IPS-18c (cell line): ENCODE results near the gene NBEAL1.
"Not testable (repeated sequence)": the region's sequence is repeated elsewhere in the genome, so short reads cannot be mapped to it uniquely, and the experiment has no call there.

Experiments
- H3K4me3 ChIP-seq: 2 replicates; pipeline ENCODE4 v1.7.0; 2013; ENCODE audit warnings: low read depth, mild to moderate bottlenecking, low read length, moderate library complexity; ENCODE audit not compliant: insufficient read depth
- H3K9me3 ChIP-seq: one replicate; pipeline ENCODE4 v1.6.1; 2013; ENCODE audit warnings: mild to moderate bottlenecking, low read length, moderate library complexity; ENCODE audit not compliant: control insufficient read depth, insufficient read depth

The NBEAL1 gene

GRCh38 chr2:203077451-203077850 lies 62.8 kb downstream of the NBEAL1 start:
- no peak overlapping the region for H3K4me3 ChIP-seq
- no peaks in the 10 kb centered on the region for H3K9me3 ChIP-seq

GRCh38 chr2:203080447-203081045 lies 65.9 kb downstream of the NBEAL1 start:
- Histone ChIP-seq H3K4me3 (no peak overlapping the region), H3K9me3 (no peaks in the 10 kb centered on the region)

DNA sequence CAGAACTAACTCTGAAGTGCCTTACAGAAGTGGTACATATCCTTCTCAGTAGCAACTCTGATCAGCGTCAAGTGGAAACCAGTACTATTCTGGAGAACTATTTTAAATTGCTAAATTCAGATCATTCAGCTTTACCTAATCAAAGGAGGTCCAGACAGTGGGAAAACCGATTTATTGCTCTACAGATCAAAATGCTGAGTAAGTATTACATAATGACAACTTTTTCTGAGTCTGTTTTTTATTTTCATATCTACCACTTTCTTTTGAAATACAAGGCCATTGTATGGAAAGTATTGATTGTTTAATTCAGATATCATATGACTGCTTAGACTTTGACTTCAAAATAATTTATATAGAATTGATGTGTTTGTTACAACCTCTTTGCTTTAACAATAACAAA lies 68.7 kb downstream of the NBEAL1 start:
- Histone ChIP-seq H3K9me3 (no peaks in the 10 kb centered on the region), H3K4me3 (no peak overlapping the region)

GRCh38 chr2:203086381-203086780 lies 71.7 kb downstream of the NBEAL1 start:
- not testable (repeated sequence) for H3K9me3 ChIP-seq, H3K4me3 ChIP-seq

GRCh38 chr2:203090721-203091120 lies 76.0 kb downstream of the NBEAL1 start:
- not testable (repeated sequence) for H3K4me3 ChIP-seq, H3K9me3 ChIP-seq

GRCh38 chr2:203097735-203098134 lies 83.1 kb downstream of the NBEAL1 start:
- H3K9me3 ChIP-seq = peaks cover 3% of the 10 kb centered on the region

DNA sequence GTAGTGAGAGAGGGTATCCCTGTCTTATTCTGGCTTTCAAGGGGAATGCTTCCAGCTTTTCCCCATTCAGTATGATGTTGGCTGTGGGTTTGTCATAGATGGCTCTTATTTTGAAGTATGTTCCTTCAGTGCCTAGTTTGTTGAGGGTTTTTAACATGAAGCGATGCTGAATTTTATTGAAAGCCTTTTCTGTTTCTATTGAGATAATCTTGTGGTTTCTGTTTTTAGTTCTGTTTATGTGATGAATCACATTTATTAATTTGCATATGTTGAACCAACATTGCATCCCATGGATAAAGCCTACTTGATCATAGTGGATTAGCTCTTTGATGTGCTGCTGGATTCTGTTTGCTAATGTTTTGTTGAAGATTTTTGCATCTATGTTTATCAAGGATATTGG lies 87.7 kb downstream of the NBEAL1 start:
- not testable (repeated sequence) for H3K9me3 ChIP-seq

More at GRCh38 chr2:203097735-203098134, 83.1 kb downstream of the NBEAL1 start:
- H3K4me3 ChIP-seq = no peak overlapping the region

GRCh38 chr2:203104273-203104672 lies 89.6 kb downstream of the NBEAL1 start:
- no peak overlapping the region for H3K4me3 ChIP-seq
- peaks cover 3% of the 10 kb centered on the region for H3K9me3 ChIP-seq

More for the DNA sequence above, 87.7 kb downstream of the NBEAL1 start:
- not testable (repeated sequence) for H3K4me3 ChIP-seq

- Histone ChIP-seq H3K4me3 (no peak overlapping the region), H3K9me3 (peaks cover 3% of the 10 kb centered on the region)
Observed at GRCh38 chr2:203105996-203106395, 91.3 kb downstream of the NBEAL1 start.

DNA sequence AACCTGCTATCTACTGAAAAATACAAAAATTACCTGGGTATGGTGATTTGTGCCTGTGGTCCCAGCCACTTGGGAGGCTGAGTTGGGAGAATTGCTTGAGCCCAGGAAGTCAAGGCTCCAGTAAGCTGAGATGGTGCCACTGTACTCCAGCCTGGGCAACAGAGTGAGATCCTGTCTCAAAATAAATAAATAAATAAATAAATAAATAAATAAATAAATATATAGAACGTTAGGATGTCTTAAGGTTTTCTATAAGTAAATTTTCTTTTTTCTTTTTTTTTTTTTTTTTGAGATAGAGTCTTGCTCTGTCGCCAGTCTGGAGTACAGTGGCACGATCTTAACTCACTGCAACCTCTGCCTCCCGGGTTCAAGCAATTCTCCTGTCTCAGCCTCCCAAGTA lies 95.8 kb downstream of the NBEAL1 start:
- not testable (repeated sequence) for H3K4me3 ChIP-seq, H3K9me3 ChIP-seq

DNA sequence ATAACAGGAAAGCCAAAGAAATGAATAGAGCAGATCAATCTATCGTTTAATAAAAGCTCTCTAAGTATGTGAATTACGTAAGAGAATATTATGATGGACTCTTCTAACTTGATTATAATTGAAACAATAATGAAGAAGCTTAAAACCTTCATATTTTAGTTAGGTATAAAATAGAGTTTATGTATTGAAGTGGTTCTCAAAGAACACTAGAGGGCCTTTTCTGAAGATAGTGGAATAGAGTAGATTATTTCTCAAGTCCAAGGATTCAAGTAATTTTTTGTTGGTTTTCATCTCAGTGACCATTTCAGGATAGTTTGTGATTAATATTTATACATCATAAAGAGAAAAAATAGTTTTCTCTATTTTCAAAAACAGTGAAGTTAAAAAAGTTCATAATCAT lies 97.7 kb downstream of the NBEAL1 start:
- Histone ChIP-seq H3K9me3 (no peaks in the 10 kb centered on the region), H3K4me3 (no peak overlapping the region)

- H3K9me3 ChIP-seq, H3K4me3 ChIP-seq: not testable (repeated sequence)
Observed at GRCh38 chr2:203115201-203115700, 100.6 kb downstream of the NBEAL1 start.

- no peak overlapping the region for H3K4me3 ChIP-seq
- no peaks in the 10 kb centered on the region for H3K9me3 ChIP-seq
Observed at GRCh38 chr2:203122317-203122986, 107.8 kb downstream of the NBEAL1 start.

DNA sequence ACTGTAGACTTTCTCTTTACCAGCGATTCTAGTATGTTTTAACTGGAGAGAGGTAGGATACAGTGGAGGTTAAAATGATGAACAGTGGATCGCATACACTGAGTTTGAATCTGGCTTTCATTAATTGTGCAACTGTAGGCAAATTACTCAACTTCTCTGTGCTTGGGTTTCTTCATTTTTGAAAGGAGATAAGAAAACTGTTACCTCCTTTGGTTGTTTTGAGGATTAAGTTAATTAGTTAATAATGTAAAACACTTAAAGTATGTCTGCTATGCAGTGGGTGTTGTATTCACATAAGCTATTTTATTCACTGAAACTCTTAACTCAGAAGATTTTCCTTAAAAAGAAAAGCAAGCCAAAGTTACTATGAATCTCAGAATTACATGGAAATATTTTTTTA lies 112.3 kb downstream of the NBEAL1 start:
- Histone ChIP-seq H3K9me3 (no peaks in the 10 kb centered on the region), H3K4me3 (no peak overlapping the region)

DNA sequence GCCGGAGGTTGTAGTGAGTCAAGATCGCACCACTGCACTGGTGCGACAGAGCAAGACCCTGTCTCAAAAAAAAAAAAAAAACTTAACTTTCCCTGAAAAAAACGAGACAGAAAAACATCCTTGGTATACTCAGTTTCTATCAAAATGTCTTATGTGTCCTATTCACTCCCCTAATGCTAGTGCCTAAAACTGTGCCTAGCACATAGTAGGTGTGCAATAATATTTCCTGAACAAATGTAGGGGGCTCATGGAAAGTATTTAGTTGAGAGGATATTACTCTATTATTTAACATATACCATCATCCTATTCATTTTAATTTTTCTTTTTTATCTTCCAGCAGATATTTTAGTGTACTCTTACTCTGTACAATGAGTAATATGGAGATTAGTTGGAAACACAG lies 120.4 kb downstream of the NBEAL1 start:
- H3K4me3 ChIP-seq = no peak overlapping the region
- no peaks in the 10 kb centered on the region for H3K9me3 ChIP-seq

- Histone ChIP-seq H3K9me3 (no peaks in the 10 kb centered on the region), H3K4me3 (no peak overlapping the region)
Observed at GRCh38 chr2:203143391-203143790, 128.7 kb downstream of the NBEAL1 start.

DNA sequence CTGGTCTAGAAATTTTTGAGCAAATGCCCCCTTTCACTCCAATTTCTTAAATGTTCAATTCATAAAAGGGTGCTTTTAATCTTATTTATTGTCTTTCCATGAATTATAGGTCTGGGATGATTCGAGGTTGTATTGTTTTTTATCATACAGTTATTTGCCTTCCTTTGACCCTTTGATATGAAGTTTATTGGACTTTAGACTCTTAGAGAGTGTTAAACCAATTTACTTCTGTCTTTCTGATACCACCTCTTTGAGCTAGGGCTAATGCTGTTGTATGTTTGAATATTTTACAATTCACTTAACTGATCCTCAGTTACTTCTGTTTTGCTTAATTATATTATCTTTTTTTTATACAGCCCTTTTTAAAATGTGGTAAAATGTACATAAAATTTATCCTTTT lies 134.5 kb downstream of the NBEAL1 start:
- Histone ChIP-seq H3K9me3 (no peaks in the 10 kb centered on the region), H3K4me3 (no peak overlapping the region)

- Histone ChIP-seq H3K4me3 (no peak overlapping the region), H3K9me3 (no peaks in the 10 kb centered on the region)
Observed at GRCh38 chr2:203155406-203155805, 140.7 kb downstream of the NBEAL1 start.

DNA sequence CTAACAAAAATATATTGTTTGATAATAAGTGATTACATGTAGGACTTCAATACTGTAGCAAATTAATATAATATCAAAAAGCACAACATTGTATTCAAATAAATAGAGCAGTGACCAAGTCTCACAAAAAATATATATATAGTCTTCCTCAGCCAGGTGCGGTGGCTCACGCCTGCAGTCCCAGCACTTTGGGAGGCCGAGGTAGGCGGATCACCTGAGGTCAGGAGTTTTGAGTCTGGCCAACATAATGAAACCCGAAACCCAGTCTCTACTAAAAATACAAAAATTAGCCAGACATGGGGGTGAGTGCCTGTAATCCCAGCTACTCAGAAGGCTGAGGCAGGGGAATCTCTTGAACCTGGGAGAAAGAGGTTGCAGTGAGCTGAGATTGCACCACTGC lies 148.0 kb downstream of the NBEAL1 start:
- H3K9me3 ChIP-seq, H3K4me3 ChIP-seq: not testable (repeated sequence)
